ENCODE data around the gene PDE3B.
A peak's percentile ranks its signal among the peaks of the same experiment; 100 is the strongest.
"Not testable (repeated sequence)": the region's sequence is repeated elsewhere in the genome, so short reads cannot be mapped to it uniquely, and the experiment has no call there.

Gene PDE3B

DNA sequence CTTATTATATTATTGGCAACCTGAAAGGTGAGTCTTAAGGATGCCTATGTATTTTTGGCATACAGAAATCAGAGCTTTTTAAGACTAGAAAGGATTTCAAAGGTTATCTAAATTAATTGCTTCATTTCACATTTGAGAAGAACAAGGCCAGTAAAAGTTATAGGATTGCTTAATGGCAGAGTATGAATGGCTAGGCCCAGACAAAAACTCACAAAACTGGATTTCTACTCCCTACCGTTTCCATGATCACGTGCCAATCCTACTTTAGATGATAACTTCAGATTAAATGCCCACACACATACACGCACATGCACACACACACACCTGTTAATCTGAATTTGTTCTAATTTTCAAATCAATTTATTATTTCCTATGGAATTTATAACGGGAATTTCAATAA, 1.8 kb upstream of the PDE3B start:
- no peak for DNase-seq (ENCODE audit: low read depth in 2 of 2)

DNA sequence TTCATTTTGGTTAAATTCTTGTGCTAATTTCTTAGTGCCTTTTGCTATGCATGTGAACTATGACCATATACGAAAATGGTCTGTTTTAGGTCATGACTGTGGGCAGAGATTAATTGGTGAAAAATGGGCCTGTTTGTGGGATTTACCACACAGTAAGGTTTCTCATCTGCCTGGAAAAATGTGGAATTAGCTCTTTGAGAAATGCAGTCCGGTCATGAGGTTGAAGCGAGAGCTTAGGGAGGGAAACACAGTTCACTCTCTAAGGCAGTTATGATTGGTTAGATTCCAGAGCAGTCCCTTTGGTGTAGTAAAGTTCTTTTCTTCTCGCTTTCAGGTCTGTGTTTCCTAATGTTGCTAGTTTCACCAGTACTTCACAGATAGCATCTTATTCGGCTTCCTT, 1.2 kb upstream of the PDE3B start:
- DNase-seq (ENCODE audit: low read depth in 2 of 2) = no peak

DNA sequence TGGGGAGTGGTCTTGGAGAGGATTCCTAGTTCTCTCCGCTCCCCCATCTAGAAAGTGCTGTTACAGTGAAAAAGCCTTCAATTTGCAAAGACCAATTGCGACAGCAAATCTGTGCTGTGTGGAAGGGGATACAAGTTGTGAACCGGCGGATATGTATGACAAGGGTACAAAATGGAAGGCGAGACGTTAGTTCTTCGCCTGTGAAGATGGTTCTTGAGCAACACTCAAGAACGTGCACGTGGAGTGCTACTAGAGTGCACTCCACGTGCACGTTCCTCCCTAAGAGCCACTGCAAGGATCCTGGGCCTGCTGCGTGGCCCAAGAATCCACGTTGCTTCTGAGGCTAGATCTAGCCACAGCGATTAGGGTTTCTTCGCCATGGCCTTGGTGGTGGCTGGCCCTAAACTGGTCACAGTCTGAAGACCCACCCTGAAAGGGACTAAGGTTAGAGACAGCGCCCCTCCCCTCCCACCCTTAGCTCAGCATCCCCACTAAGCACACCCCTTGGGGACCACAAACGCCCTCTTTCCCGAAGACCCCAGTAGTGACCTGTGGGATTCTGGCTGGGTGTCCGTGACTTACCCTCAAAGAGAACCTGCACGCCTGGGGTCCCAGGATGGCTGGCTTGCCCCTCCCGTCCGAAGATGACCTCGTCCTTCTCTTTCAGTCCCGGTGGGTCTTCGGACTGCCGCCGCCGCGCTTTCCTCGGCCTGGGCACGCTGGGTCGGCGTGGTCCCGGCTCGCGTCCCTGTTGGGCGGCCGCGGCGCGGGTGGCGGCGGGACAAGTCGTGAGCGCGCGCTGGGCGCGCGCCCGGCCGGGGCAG, 519 bp upstream of the PDE3B start:
- peak in 1 of 2 donors; percentile 6 for DNase-seq (ENCODE audit: low read depth in 2 of 2)

DNA sequence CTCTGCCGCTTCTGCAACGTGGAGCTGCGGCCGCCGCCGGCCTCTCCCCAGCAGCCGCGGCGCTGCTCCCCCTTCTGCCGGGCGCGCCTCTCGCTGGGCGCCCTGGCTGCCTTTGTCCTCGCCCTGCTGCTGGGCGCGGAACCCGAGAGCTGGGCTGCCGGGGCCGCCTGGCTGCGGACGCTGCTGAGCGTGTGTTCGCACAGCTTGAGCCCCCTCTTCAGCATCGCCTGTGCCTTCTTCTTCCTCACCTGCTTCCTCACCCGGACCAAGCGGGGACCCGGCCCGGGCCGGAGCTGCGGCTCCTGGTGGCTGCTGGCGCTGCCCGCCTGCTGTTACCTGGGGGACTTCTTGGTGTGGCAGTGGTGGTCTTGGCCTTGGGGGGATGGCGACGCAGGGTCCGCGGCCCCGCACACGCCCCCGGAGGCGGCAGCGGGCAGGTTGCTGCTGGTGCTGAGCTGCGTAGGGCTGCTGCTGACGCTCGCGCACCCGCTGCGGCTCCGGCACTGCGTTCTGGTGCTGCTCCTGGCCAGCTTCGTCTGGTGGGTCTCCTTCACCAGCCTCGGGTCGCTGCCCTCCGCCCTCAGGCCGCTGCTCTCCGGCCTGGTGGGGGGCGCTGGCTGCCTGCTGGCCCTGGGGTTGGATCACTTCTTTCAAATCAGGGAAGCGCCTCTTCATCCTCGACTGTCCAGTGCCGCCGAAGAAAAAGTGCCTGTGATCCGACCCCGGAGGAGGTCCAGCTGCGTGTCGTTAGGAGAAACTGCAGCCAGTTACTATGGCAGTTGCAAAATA, 816 bp downstream of the PDE3B start:
- DNase-seq (ENCODE audit: low read depth in 2 of 2) = peak; percentile 31 to 33

- no peak for DNase-seq (ENCODE audit: low read depth in 2 of 2)
These were observed 1.7 kb downstream of the PDE3B start for GRCh38 chr11:14645015-14645912.

- DNase-seq (ENCODE audit: low read depth in 2 of 2) = no peak
These were observed 2.6 kb downstream of the PDE3B start for GRCh38 chr11:14645985-14646900.

DNA sequence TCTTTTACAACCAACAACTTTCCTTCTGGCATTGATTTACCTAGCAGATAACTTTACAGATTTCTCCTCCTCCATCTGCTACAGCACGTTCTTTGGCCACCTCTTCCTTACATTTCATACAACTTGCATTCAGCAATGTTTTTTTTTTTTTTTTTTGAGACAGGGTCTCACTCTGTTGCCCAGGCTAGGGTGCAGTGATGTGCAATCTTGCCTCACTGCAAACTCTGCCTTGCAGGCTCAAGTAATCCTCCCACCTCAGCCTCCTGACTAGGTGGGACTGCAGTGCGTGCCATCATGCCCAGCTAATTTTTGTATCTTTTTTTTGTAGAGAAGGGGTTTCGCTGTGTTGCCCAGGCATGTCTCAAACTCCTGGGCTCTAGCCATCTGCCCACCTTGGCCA, 6.5 kb downstream of the PDE3B start:
- DNase-seq (ENCODE audit: low read depth in 2 of 2) = no peak

- DNase-seq (ENCODE audit: low read depth in 2 of 2) = no peak
These were observed 9.5 kb downstream of the PDE3B start for GRCh38 chr11:14653090-14653489.

DNA sequence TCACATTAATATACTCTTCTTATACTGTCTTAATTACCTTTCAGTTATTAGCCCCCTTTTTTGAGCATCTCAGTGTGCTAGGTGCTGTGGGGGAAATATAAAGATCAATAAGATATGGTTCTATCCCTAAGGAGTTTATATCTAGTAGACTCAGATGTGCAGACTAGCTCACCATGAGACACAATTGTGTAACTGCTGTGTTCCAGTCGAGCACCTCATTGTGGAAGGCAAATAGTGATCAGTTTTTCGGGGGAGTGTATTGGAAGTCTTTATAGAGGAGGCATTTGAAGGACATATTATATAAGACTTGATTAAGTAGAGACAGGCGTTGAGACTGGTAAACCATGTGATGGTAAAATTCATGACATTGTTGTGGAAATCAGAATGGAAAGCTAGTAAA, 11.8 kb downstream of the PDE3B start:
- no peak for DNase-seq (ENCODE audit: low read depth in 2 of 2)

GRCh38 chr11:14656536-14657457, 13.2 kb downstream of the PDE3B start:
- DNase-seq (ENCODE audit: low read depth in 2 of 2) = no peak

GRCh38 chr11:14657841-14658240, 14.2 kb downstream of the PDE3B start:
- no peak for DNase-seq (ENCODE audit: low read depth in 2 of 2)

GRCh38 chr11:14664926-14665325, 21.3 kb downstream of the PDE3B start:
- not testable (repeated sequence) for DNase-seq (ENCODE audit: low read depth in 2 of 2)

GRCh38 chr11:14667329-14667728, 23.7 kb downstream of the PDE3B start:
- DNase-seq (ENCODE audit: low read depth in 2 of 2) = not testable (repeated sequence)

DNA sequence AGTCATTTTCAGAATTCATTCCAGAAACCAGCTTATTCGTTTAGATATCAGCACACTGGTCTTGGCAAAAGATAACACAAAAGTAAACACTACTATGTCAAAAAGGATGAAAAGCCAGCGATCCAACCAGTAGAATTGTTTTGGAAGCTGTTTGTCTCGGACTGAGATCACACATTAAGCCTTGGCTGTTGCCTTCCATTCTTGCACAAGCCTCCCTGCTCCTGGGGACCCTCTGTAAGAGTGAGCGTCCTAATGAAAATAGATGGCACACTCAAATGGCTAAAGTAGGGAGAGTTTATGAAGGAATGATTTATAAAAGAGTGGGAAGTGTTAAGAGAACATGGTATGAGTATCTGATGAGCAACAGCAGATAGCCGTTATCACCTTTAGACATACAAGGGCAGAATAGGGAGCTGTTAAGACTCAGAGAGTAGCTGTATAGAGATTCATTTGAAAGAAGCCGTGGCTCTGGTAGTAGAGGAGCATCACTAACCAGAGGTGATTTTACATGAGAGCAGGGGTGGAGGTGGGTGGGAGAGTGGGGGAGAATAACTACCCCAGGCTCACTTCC, 25.2 kb downstream of the PDE3B start:
- DNase-seq (ENCODE audit: low read depth in 2 of 2) = no peak

DNA sequence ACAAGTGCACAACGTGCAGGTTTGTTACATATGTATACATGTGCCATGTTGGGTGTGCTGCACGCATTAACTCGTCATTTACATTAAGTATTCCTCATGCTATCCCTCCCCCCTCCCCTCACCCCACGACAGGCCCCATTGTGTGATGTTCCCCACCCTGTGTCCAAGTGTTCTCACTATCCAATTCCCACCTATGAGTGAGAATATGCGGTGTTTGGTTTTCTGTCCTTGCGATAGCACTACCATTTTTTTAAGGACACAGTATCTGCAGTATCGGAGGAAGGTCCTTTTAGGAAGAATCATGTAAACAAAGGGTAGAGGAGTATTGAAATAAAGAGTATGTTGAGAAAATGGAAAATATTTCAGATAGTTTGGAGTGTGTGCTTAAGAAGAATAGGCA, 25.9 kb downstream of the PDE3B start:
- DNase-seq (ENCODE audit: low read depth in 2 of 2) = no peak

DNA sequence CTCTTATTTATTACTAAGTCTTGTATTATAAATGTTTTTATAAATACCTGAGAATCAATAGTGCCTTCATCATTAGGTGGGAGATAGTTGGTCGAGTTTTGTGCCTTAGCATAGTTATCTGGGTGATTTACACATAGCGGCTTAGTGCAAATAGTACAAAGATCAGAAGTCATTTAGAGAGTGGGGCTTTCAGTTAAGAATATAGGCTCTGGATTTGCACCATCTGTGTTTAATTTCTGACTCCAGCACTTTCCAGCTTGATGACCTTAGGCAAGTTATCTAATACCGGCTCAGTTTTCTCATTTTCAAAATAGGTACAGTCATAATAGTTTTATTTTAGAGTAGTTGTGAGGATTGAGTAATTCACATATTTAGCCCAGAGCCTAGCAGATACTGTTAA, 26.4 kb downstream of the PDE3B start:
- no peak for DNase-seq (ENCODE audit: low read depth in 2 of 2)

- DNase-seq (ENCODE audit: low read depth in 2 of 2) = no peak
These were observed 29.0 kb downstream of the PDE3B start for GRCh38 chr11:14672635-14673034.

DNA sequence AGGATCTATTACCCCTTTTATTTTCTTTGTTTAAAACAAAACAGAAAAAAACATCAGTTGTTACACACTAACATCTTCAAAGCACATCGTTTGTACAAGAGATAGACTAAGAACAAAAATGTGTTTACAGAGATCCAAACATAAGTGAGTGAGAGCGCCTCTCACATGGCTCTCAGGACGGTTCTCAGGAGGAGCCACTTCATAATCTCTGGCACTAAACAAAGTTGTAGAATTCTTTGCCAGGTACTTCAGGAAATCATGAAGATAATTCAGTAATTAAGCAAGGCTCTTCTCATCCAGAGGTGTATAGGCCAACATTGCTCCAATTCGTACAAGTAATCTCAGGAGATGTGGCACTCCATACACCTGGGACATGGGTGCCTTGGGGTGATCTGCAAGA, 29.8 kb downstream of the PDE3B start:
- no peak for DNase-seq (ENCODE audit: low read depth in 2 of 2)

- DNase-seq (ENCODE audit: low read depth in 2 of 2) = no peak
These were observed 30.3 kb downstream of the PDE3B start for GRCh38 chr11:14673824-14674405.

Data from stimulated activated CD4-positive, alpha-beta T cell treated with anti-CD3 and anti-CD28 coated beads, Interleukin-1b, Interleukin-23, amount 100 ng/mL, for 4 hours (primary cell).